Neural cell (in vitro differentiated cells): ENCODE results near the gene CISD3. TPM values are rescaled to one million over a fixed set of nuclear protein-coding genes. Genes with fewer than 3 reads are reported as not detected.

Experiments
- H2AFZ ChIP-seq: fragments of 200-600, 300-800 bp; sonication (generic), shearing (Covaris generic); 2 replicates; pipeline ENCODE4 v1.6.0; 2014; ENCODE audit warnings: low read depth, mild to moderate bottlenecking, antibody characterized with exemption, low read length, moderate library complexity
- H3F3A ChIP-seq: fragments of 200-600 bp; shearing (Covaris generic); 2 replicates; pipeline ENCODE4 v1.6.1; 2016; ENCODE audit warnings: mild to moderate bottlenecking, moderate library complexity, mixed read lengths, antibody characterized with exemption, low read length; ENCODE audit not compliant: insufficient read depth, poor library complexity, severe bottlenecking
- H3K27ac ChIP-seq: fragments of 200-600, 300-800 bp; sonication (generic), shearing (Covaris generic); 2 replicates; pipeline ENCODE4 v1.5.1; 2014; ENCODE audit warnings: mild to moderate bottlenecking, low read length, moderate library complexity
- H3K27me3 ChIP-seq: fragments of 300-800, 200-600 bp; sonication (generic), shearing (Covaris generic); 2 replicates; pipeline ENCODE4 v1.6.0; 2014; ENCODE audit warnings: mild to moderate bottlenecking, low read depth, low read length, moderate library complexity; ENCODE audit not compliant: insufficient read depth
- H3K36me3 ChIP-seq: fragments of 300-800, 200-600 bp; sonication (generic), shearing (Covaris generic); 2 replicates; pipeline ENCODE4 v1.5.1; 2014; ENCODE audit warnings: mild to moderate bottlenecking, antibody characterized with exemption, low read length, moderate library complexity; ENCODE audit not compliant: insufficient read depth
- H3K4me2 ChIP-seq: fragments of 300-800, 200-600 bp; sonication (generic), shearing (Covaris generic); 2 replicates; pipeline ENCODE4 v1.6.0; 2014; ENCODE audit warnings: mild to moderate bottlenecking, low read length
- H3K4me3 ChIP-seq: fragments of 300-800, 200-600 bp; sonication (generic), shearing (Covaris generic); 2 replicates; pipeline ENCODE4 v1.5.1; 2014; ENCODE audit warnings: mild to moderate bottlenecking, low read length, moderate library complexity
- H3K79me2 ChIP-seq: fragments of 200-600 bp; shearing (Covaris generic); replicated peaks from 2 replicates; pipeline ENCODE4 v1.6.0; 2014; ENCODE audit warnings: mild to moderate bottlenecking, low read length, moderate library complexity; ENCODE audit not compliant: insufficient read depth
- H3K9ac ChIP-seq: fragments of 300-800, 200-600 bp; sonication (generic), shearing (Covaris generic); 2 replicates; pipeline ENCODE4 v1.6.1; 2016; ENCODE audit warnings: mild to moderate bottlenecking, low read length, mixed read lengths
- H3K9me2 ChIP-seq: fragments of 200-600 bp; shearing (Covaris generic); 2 replicates; pipeline ENCODE4 v1.6.1; 2016; ENCODE audit warnings: mild to moderate bottlenecking, low read length, mixed read lengths; ENCODE audit not compliant: insufficient read depth
- H3K9me3 ChIP-seq: fragments of 200-600, 300-800 bp; sonication (generic), shearing (Covaris generic); 2 replicates; pipeline ENCODE4 v1.6.1; 2016; ENCODE audit warnings: mild to moderate bottlenecking, mixed run types, low read length, moderate library complexity, mixed read lengths
- H4K20me1 ChIP-seq: fragments of 200-600 bp; shearing (Covaris generic); 2 replicates; pipeline ENCODE4 v1.6.1; 2016; ENCODE audit warnings: mild to moderate bottlenecking, mixed run types; ENCODE audit not compliant: insufficient read depth
- CTCF ChIP-seq: fragments of 450-650 bp; IDR thresholded peaks from 2 replicates; pipeline ENCODE4 v1.5.1; 2014; ENCODE audit warnings: antibody characterized with exemption, mild to moderate bottlenecking, moderate library complexity; ENCODE audit not compliant: poor library complexity, severe bottlenecking
- EP300 ChIP-seq: fragments of 450-650 bp; conservative IDR thresholded peaks from 2 replicates; pipeline ENCODE4 v1.6.1; 2014; ENCODE audit warnings: antibody characterized with exemption, mild to moderate bottlenecking, moderate library complexity; ENCODE audit not compliant: poor library complexity, severe bottlenecking
- EZH2 ChIP-seq: fragments of 200-600, 300-800 bp; shearing (Covaris generic), sonication (generic); IDR thresholded peaks from 2 replicates; pipeline ENCODE4 v1.6.1; 2014; ENCODE audit warnings: antibody characterized with exemption, low read length, borderline replicate concordance, mild to moderate bottlenecking; ENCODE audit not compliant: insufficient read depth, poor library complexity, severe bottlenecking
- MXI1 ChIP-seq: fragments of 450-650 bp; conservative IDR thresholded peaks from 2 replicates; pipeline ENCODE4 v1.6.1; 2014; ENCODE audit warnings: antibody characterized with exemption, mild to moderate bottlenecking; ENCODE audit not compliant: poor library complexity, severe bottlenecking
- POLR2AphosphoS5 ChIP-seq: IDR thresholded peaks from 2 replicates; pipeline ENCODE4 v1.6.1; 2012
- RAD21 ChIP-seq: fragments of 450-650 bp; conservative IDR thresholded peaks from 2 replicates; pipeline ENCODE4 v1.6.1; 2014; ENCODE audit warnings: antibody characterized with exemption, mild to moderate bottlenecking, moderate library complexity
- REST ChIP-seq: IDR thresholded peaks from 2 replicates; pipeline ENCODE4 v1.6.1; 2012; ENCODE audit warnings: borderline replicate concordance
- SMC3 ChIP-seq: fragments of 450-650 bp; conservative IDR thresholded peaks from 2 replicates; pipeline ENCODE4 v1.6.1; 2014; ENCODE audit warnings: antibody characterized with exemption, mild to moderate bottlenecking, moderate library complexity; ENCODE audit not compliant: poor library complexity
- TAF1 ChIP-seq: IDR thresholded peaks from 2 replicates; pipeline ENCODE4 v1.6.1; 2012; ENCODE audit warnings: low read depth
- polyA plus RNA-seq: library from polyadenylated mRNA; depleted of rRNA; stranded (reverse); fragments of >200 nt; gene quantifications from 2 replicates; pipeline ENCODE4 v1.2.3, GENCODE V29; 2014

Gene CISD3
- polyA plus RNA-seq, 1 donor from 2014 or later, result 1.2 TPM

DNA sequence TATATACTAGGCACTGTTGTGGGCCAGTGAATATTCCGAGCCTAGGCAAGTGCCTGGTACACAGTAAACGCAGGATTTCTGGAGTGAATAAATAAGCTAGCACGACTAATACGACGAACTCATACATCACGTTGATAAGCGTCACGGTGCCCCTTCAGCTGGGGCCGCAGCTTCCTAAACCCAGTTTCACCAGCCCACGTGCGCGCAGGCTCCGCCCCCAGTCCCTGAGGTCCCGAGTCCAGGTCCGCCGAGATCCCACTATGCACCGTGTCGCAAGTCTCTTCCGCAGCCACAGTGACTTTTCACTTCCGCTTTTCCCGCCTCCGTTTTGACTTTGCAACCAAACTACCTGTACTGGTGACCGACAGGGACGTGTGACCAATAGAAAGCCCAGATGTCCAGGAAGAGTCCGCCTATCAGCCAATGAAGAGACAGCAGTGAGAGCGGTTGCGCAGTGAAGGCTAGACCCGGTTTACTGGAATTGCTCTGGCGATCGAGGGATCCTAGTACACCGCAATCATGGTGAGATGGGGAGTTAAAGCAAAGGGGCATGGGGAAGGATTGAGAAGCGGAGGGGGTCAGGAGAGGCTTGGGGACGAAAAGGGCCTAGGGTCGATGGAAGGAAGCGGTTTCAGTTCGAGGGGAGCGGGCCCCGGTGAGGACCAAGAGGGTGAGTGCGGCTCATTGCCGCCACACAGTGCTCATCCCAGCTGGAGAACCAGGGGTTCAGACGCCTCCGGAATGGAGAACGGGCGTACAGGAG lies 22.3 kb downstream of the CISD3 start, which contains the start of gene PSMB3:
Gene PSMB3, plus strand, starts transcription at position 434 of the 763 bp plus-strand sequence. Its CDS starts 86 bp downstream, at position 520.
- no peaks in the 10 kb centered on the region for H4K20me1 ChIP-seq
- H3K27me3 ChIP-seq, result no peaks in the 10 kb centered on the region
- H3K79me2 ChIP-seq, result peaks cover 15% of the 10 kb centered on the region
- no peaks in the 10 kb centered on the region for H3K9me2 ChIP-seq
- peaks cover 6% of the 10 kb centered on the region for H3K36me3 ChIP-seq
- H3K27ac ChIP-seq, result peak within 1 kb of the TSS; percentile 94
- TF ChIP-seq MXI1 (peak; percentile 99), EZH2 (no peak), CTCF (peak; percentile 28), EP300 (no peak), RAD21 (peak; percentile 50), REST (no peak), POLR2AphosphoS5 (peak; percentile 72), TAF1 (peak; percentile 43), SMC3 (peak; percentile 54)
- no peaks in the 10 kb centered on the region for H3F3A ChIP-seq
- H2AFZ ChIP-seq, result peak within 1 kb of the TSS; percentile 84
- peak within 1 kb of the TSS; percentile 94 for H3K4me3 ChIP-seq
- H3K4me2 ChIP-seq, result peak within 1 kb of the TSS; percentile 76
- no peaks in the 10 kb centered on the region for H3K9me3 ChIP-seq
- peak within 1 kb of the TSS; percentile 92 for H3K9ac ChIP-seq

DNA sequence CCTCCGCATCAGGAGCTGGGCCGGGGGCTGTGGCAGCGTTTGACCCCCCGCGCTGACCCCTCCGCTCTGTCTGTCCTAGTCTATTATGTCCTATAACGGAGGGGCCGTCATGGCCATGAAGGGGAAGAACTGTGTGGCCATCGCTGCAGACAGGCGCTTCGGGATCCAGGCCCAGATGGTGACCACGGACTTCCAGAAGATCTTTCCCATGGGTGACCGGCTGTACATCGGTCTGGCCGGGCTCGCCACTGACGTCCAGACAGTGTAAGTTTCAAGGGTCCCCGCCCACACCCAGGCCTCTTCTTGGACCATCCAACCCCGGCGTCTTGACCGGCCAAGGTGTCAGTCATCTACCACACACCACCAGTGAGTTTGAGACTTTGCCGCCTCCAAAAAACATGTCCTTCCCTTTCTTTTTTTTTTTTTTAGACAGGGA lies 22.9 kb downstream of the CISD3 start:
- Histone ChIP-seq H3K9ac (peak overlapping the region; percentile 82), H3K9me2 (no peaks in the 10 kb centered on the region), H3K79me2 (peaks cover 10% of the 10 kb centered on the region), H3F3A (no peaks in the 10 kb centered on the region), H3K9me3 (no peaks in the 10 kb centered on the region), H3K27me3 (no peaks in the 10 kb centered on the region), H3K27ac (peak overlapping the region; percentile 73), H2AFZ (peak overlapping the region; percentile 45), H3K4me3 (peak overlapping the region; percentile 94), H3K4me2 (peak overlapping the region; percentile 76), H4K20me1 (no peaks in the 10 kb centered on the region), H3K36me3 (peaks cover 6% of the 10 kb centered on the region)
- TF ChIP-seq EP300, result no peak
- peak; percentile 5 for TF ChIP-seq RAD21
